Dendritic cell treated with granulocyte-macrophage colony-stimulating factor and Interleukin-4, amounts not matched to agents 40 ng/mL and 50 ng/mL, for 4 days (primary cell): ENCODE data around the gene NHLRC4.

ENCODE experiments used
- H3K27ac Mint-ChIP-seq: one replicate; pipeline ENCODE4 v1.8.0; 2022; ENCODE audit warnings: mild to moderate bottlenecking, mixed read lengths
- H3K27me3 Mint-ChIP-seq: one replicate; pipeline ENCODE4 v1.8.0; 2022; ENCODE audit warnings: mild to moderate bottlenecking, mixed read lengths
- H3K36me3 Mint-ChIP-seq: one replicate; pipeline ENCODE4 v1.8.0; 2022; ENCODE audit warnings: low read depth, mixed read lengths
- H3K4me1 Mint-ChIP-seq: one replicate; pipeline ENCODE4 v1.8.0; 2022; ENCODE audit warnings: low read depth, mixed read lengths
- H3K4me3 Mint-ChIP-seq: one replicate; pipeline ENCODE4 v1.8.0; 2022; ENCODE audit warnings: mild to moderate bottlenecking, moderate library complexity, mixed read lengths
- H3K9me3 Mint-ChIP-seq: one replicate; pipeline ENCODE4 v1.8.0; 2022; ENCODE audit warnings: mixed read lengths
- intact Hi-C: fragments of 100-400 bp; cut with micrococcal nuclease; formaldehyde crosslinking; loops from one replicate; pipeline ENCODE4 v1.15.0; 2022

NHLRC4 gene

GRCh38 chr16:617855-618254 lies 51.0 kb downstream of the NHLRC4 start:
- peaks cover 5% of the 10 kb centered on the region for H3K4me1 Mint-ChIP-seq
- no peaks in the 10 kb centered on the region for H3K9me3 Mint-ChIP-seq
- H3K4me3 Mint-ChIP-seq = no peak overlapping the region
- H3K36me3 Mint-ChIP-seq = peaks cover 57% of the 10 kb centered on the region
- intact Hi-C loops = no loop called here
- H3K27ac Mint-ChIP-seq = no peak overlapping the region
- no peaks in the 10 kb centered on the region for H3K27me3 Mint-ChIP-seq
